SK-N-SH (cell line): ENCODE results near the gene VPS36. TPM values are rescaled to one million over a fixed set of nuclear protein-coding genes. Genes with fewer than 3 reads are reported as not detected.

Experiments
- CTCF ChIA-PET: fragments of 300-600, 350-600 bp; formaldehyde crosslinking; extraction: SDS; loops from one replicate; lab custom pipeline; 2021; lab: Yijun Ruan, JAX
- POLR2A ChIA-PET: fragments of 350-600 bp; sonication (Branson Sonifier 250); formaldehyde crosslinking; extraction: SDS; loops from one replicate; lab custom pipeline; 2020; ENCODE audit warnings: antibody characterized with exemption, inconsistent platforms; lab: Yijun Ruan, JAX
- DNase-seq: peaks from one replicate; pipeline ENCODE4 v3.0.0; 2012
- H2AFZ ChIP-seq: fragments of 200-600 bp; sonication (generic); 2 replicates; pipeline ENCODE4 v1.8.1; 2016; ENCODE audit warnings: antibody characterized with exemption, mild to moderate bottlenecking, low read depth
- H3F3A ChIP-seq: fragments of 200-600 bp; sonication (generic); replicated peaks from 2 replicates; pipeline ENCODE3; 2016; ENCODE audit warnings: antibody characterized with exemption, mild to moderate bottlenecking; ENCODE audit not compliant: insufficient read depth
- H3K27ac ChIP-seq, 2 experiments: fragments of 200-500 bp in 1 of 2; fragments of 200-600 bp in 1 of 2; sonication (Bioruptor generic) in 1 of 2; sonication (generic), shearing (Covaris generic) in 1 of 2; 2 replicates each; pipeline versions ENCODE4 v1.5.1 to v1.6.1; 2014 to 2016; ENCODE audit warnings: low read depth in 2 of 2, inconsistent platforms in 1 of 2, low read length in 1 of 2, mild to moderate bottlenecking in 1 of 2, mixed read lengths in 1 of 2
- H3K27me3 ChIP-seq: fragments of 200-600 bp; sonication (generic), shearing (Covaris generic); 2 replicates; pipeline ENCODE4 v1.6.1; 2016; ENCODE audit warnings: mixed run types; ENCODE audit not compliant: insufficient read depth
- H3K36me3 ChIP-seq, 2 experiments: fragments of 200-500 bp in 1 of 2; fragments of 200-600 bp in 1 of 2; sonication (Bioruptor generic) in 1 of 2; sonication (generic) in 1 of 2; replicated peaks in 1 of 2; 2 replicates each; pipeline versions ENCODE3 to v1.5.1; 2014 to 2016; ENCODE audit warnings: low read length in 1 of 2, mild to moderate bottlenecking in 1 of 2; ENCODE audit not compliant: insufficient read depth in 2 of 2, control insufficient read depth in 1 of 2
- H3K4me1 ChIP-seq, 2 experiments: fragments of 200-500 bp in 1 of 2; fragments of 200-600 bp in 1 of 2; sonication (Bioruptor generic) in 1 of 2; sonication (generic), shearing (Covaris generic) in 1 of 2; 2 replicates each; pipeline versions ENCODE4 v1.5.1 to v1.6.1; 2014 to 2016; ENCODE audit warnings: low read depth in 1 of 2, low read length in 1 of 2, mixed run types in 1 of 2; ENCODE audit not compliant: insufficient read depth in 2 of 2, control insufficient read depth in 1 of 2
- H3K4me2 ChIP-seq: fragments of 200-600 bp; sonication (generic), shearing (Covaris generic); 2 replicates; pipeline ENCODE4 v1.6.1; 2017; ENCODE audit warnings: mixed run types
- H3K4me3 ChIP-seq, 2 experiments: fragments of 200-500 bp in 1 of 2; fragments of 200-600 bp in 1 of 2; sonication (Bioruptor generic) in 1 of 2; sonication (generic), shearing (Covaris generic) in 1 of 2; 2 replicates each; pipeline versions ENCODE4 v1.5.1 to v1.8.1; 2014 to 2016; ENCODE audit warnings: low read depth in 2 of 2, inconsistent platforms in 1 of 2, low read length in 1 of 2, mild to moderate bottlenecking in 1 of 2, mixed read lengths in 1 of 2, moderate library complexity in 1 of 2
- H3K79me2 ChIP-seq: fragments of 200-600 bp; sonication (generic); 2 replicates; pipeline ENCODE4 v1.8.1; 2017; ENCODE audit warnings: mild to moderate bottlenecking; ENCODE audit not compliant: insufficient read depth
- H3K9ac ChIP-seq: fragments of 200-600 bp; sonication (generic); 2 replicates; pipeline ENCODE4 v1.6.1; 2017; ENCODE audit warnings: mixed run types
- H3K9me2 ChIP-seq: fragments of 200-600 bp; sonication (generic); 2 replicates; pipeline ENCODE4 v1.6.1; 2017; ENCODE audit warnings: mixed run types
- H3K9me3 ChIP-seq: fragments of 200-600 bp; sonication (generic); 2 replicates; pipeline ENCODE4 v1.6.1; 2017; ENCODE audit warnings: mixed run types, mild to moderate bottlenecking, moderate library complexity
- H4K20me1 ChIP-seq: fragments of 200-600 bp; sonication (generic); 2 replicates; pipeline ENCODE4 v1.6.1; 2017; ENCODE audit warnings: mild to moderate bottlenecking, mixed run types; ENCODE audit not compliant: insufficient read depth
- CHD2 ChIP-seq: fragments of 150-350 bp; IDR thresholded peaks from 2 replicates; pipeline ENCODE4 v1.6.1; 2018; ENCODE audit warnings: low read length; ENCODE audit not compliant: partially characterized antibody
- FOXJ3 ChIP-seq: sonication (generic); formaldehyde crosslinking; IDR thresholded peaks from 2 replicates; pipeline ENCODE4 v1.5.1; 2020; ENCODE audit warnings: mild to moderate bottlenecking, missing genetic modification reagents
- MEF2A ChIP-seq: IDR thresholded peaks from 2 replicates; pipeline ENCODE4 v1.4.0; 2012; ENCODE audit warnings: low read depth, borderline replicate concordance
- MXI1 ChIP-seq: IDR thresholded peaks from 2 replicates; pipeline ENCODE4 v1.6.1; 2012; ENCODE audit warnings: mild to moderate bottlenecking, low read depth, low read length, improper control_type of control experiment
- NFIC ChIP-seq: IDR thresholded peaks from 2 replicates; pipeline ENCODE4 v1.4.0; 2012; ENCODE audit warnings: borderline replicate concordance
- NRF1 ChIP-seq: IDR thresholded peaks from 2 replicates; pipeline ENCODE4 v1.6.1; 2012; ENCODE audit warnings: low read depth, mild to moderate bottlenecking, low read length
- SIN3A ChIP-seq: IDR thresholded peaks from 2 replicates; pipeline ENCODE4 v1.6.1; 2012; ENCODE audit warnings: low read depth, mild to moderate bottlenecking, low read length, moderate library complexity, borderline replicate concordance
- SMC3 ChIP-seq: IDR thresholded peaks from 2 replicates; pipeline ENCODE4 v1.6.1; 2012; ENCODE audit warnings: low read depth, low read length, improper control_type of control experiment
- WGBS: methylation state at CpG from one replicate; pipeline ENCODE4 v1.1.6; 2017; ENCODE audit warnings: low lambda C conversion rate; 5-methylcytosine and 5-hydroxymethylcytosine counted together
- polyA plus RNA-seq, 3 experiments: library from polyadenylated mRNA; depleted of rRNA; stranded (reverse); fragments of >200 nt; gene quantifications; 2 replicates each; pipeline ENCODE4 v1.2.3, GENCODE V29; 2012
- TF ChIP-seq, protein P1 (sequence below): fragments of 150-350 bp; IDR thresholded peaks from 2 replicates; pipeline ENCODE4 v1.6.1; 2017; ENCODE audit warnings: antibody characterized with exemption, low read length, low read depth, borderline replicate concordance
- TF ChIP-seq, protein P2 (sequence below): IDR thresholded peaks from 2 replicates; pipeline ENCODE4; 2012
- TF ChIP-seq, protein P3 (sequence below): IDR thresholded peaks from 2 replicates; pipeline ENCODE4 v1.4.0; 2012; ENCODE audit warnings: low read depth, borderline replicate concordance
- TF ChIP-seq, protein P4 (sequence below): IDR thresholded peaks from 2 replicates; pipeline ENCODE4 v1.6.1; 2012; ENCODE audit warnings: mild to moderate bottlenecking, low read depth, low read length, moderate library complexity
- TF ChIP-seq, protein P5 (sequence below): IDR thresholded peaks from 2 replicates; pipeline ENCODE4 v1.4.0; 2012; ENCODE audit warnings: low read depth

The VPS36 gene
- polyA plus RNA-seq, 1 of the 3 experiments (the other 2 are of a cell fraction), result 9.9 TPM

DNA sequence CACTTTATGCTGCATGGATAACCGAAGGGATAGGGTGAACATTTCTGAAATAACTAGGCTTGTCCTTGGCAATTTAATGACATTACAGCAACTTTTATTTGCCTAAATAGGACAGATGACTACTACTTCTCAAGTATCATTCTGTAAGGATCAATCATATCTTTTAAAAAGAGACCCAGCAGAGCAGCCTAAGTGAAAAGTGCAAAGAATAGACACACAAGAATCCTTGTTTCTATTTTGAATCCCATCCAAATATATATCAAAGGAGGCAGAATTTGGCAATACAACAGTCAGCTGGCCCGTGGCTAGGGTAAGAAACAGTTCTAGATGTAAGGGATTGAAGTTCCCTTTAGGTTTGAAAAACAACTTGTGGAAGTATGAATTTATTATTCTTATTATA lies 51.4 kb downstream of the VPS36 start:
- CTCF ChIA-PET, result interaction anchor here (1.1 kb wide), 1 partner anchor 52 kb away, joined by 3 read pairs; no protein-coding TSS in a partner anchor
- no peaks in the 10 kb centered on the region for H3K9me3 ChIP-seq
- no peaks in the 10 kb centered on the region for H3K36me3 ChIP-seq
- H3K4me3 ChIP-seq, result no peak overlapping the region
- H2AFZ ChIP-seq, result no peak overlapping the region
- WGBS, result 68% methylated on average over 2 of the region's 2 CpGs
- no peak for DNase-seq
- H3K4me2 ChIP-seq, result no peak overlapping the region
- POLR2A ChIA-PET, result no interaction called here
- TF ChIP-seq, protein P1, sequence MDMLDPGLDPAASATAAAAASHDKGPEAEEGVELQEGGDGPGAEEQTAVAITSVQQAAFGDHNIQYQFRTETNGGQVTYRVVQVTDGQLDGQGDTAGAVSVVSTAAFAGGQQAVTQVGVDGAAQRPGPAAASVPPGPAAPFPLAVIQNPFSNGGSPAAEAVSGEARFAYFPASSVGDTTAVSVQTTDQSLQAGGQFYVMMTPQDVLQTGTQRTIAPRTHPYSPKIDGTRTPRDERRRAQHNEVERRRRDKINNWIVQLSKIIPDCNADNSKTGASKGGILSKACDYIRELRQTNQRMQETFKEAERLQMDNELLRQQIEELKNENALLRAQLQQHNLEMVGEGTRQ, result no peak
- TF ChIP-seq, protein P2, sequence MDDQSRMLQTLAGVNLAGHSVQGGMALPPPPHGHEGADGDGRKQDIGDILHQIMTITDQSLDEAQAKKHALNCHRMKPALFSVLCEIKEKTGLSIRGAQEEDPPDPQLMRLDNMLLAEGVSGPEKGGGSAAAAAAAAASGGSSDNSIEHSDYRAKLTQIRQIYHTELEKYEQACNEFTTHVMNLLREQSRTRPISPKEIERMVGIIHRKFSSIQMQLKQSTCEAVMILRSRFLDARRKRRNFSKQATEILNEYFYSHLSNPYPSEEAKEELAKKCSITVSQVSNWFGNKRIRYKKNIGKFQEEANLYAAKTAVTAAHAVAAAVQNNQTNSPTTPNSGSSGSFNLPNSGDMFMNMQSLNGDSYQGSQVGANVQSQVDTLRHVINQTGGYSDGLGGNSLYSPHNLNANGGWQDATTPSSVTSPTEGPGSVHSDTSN, result 0 out of 2 replicates have a peak, but pooled peaks have one; percentile 7
- TF ChIP-seq, all 33 proteins: peak for 1
- no peaks in the 10 kb centered on the region for H3K9me2 ChIP-seq
- no peaks in the 10 kb centered on the region for H3K27me3 ChIP-seq
- no peaks in the 10 kb centered on the region for H3K4me1 ChIP-seq
- no peaks in the 10 kb centered on the region for H4K20me1 ChIP-seq
- H3K79me2 ChIP-seq, result no peaks in the 10 kb centered on the region
- H3F3A ChIP-seq, result no peaks in the 10 kb centered on the region
- H3K27ac ChIP-seq, result no peak overlapping the region
- no peak overlapping the region for H3K9ac ChIP-seq

DNA sequence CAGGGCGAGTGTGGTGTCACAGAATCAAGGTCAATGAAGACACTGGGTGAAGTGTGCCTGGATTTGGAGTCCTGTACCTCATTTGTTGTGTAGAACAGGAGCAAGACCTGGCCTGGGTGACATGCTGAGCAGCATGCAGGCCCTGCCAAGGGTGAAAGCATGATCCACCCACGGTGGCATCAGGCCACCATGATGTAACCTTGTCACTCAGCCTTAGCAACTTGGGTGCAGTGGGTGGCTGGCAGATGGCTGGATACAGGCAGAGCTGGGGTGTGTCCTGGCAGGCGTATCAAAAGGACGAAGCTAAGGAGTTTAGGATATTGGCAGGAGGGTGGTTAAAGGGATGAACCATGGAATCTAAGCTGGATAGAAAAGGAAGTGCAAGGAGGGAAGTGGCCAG lies 54.7 kb downstream of the VPS36 start:
- H3K4me3 ChIP-seq, result no peak overlapping the region
- DNase-seq, result no peak
- CTCF ChIA-PET, result no interaction called here
- no peaks in the 10 kb centered on the region for H3K9me3 ChIP-seq
- H3K27me3 ChIP-seq, result no peaks in the 10 kb centered on the region
- no peaks in the 10 kb centered on the region for H3K9me2 ChIP-seq
- TF ChIP-seq SIN3A (no peak), NFIC (no peak), MEF2A (no peak)
- TF ChIP-seq, protein P3, sequence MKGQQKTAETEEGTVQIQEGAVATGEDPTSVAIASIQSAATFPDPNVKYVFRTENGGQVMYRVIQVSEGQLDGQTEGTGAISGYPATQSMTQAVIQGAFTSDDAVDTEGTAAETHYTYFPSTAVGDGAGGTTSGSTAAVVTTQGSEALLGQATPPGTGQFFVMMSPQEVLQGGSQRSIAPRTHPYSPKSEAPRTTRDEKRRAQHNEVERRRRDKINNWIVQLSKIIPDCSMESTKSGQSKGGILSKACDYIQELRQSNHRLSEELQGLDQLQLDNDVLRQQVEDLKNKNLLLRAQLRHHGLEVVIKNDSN, result no peak
- TF ChIP-seq, all 33 proteins: peak for 0
- H3K4me1 ChIP-seq, result no peaks in the 10 kb centered on the region
- H3F3A ChIP-seq, result no peaks in the 10 kb centered on the region
- no peak overlapping the region for H3K27ac ChIP-seq
- no peak overlapping the region for H3K4me2 ChIP-seq
- no peak overlapping the region for H2AFZ ChIP-seq
- 73% methylated on average over 4 of the region's 4 CpGs for whole genome bisulfite sequencing
- H3K79me2 ChIP-seq, result no peaks in the 10 kb centered on the region
- H4K20me1 ChIP-seq, result no peaks in the 10 kb centered on the region
- no peaks in the 10 kb centered on the region for H3K36me3 ChIP-seq
- POLR2A ChIA-PET, result no interaction called here
- no peak overlapping the region for H3K9ac ChIP-seq

DNA sequence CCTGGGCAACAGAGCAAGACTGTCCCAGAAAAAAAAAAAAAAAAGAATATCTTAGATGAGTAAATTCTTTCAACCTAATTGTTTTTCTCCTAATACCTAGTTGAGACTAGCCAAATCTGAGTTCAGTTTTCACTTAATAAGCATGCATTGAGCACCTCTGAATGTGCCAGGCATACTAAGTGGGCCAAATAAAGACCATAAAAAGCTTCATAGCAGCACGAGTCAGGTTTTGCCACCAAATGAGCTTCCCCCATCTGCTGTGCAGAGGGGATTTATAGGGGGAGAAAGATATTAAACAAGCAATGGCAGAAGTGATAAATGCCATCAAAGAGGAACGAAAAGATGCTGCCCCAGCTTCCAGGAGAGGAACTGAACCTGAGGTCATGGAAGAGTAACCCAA lies 55.8 kb downstream of the VPS36 start:
- no peaks in the 10 kb centered on the region for H3K79me2 ChIP-seq
- no peaks in the 10 kb centered on the region for H3K9me2 ChIP-seq
- no peaks in the 10 kb centered on the region for H3F3A ChIP-seq
- no peaks in the 10 kb centered on the region for H3K36me3 ChIP-seq
- H3K9ac ChIP-seq, result no peak overlapping the region
- H4K20me1 ChIP-seq, result no peaks in the 10 kb centered on the region
- H3K4me3 ChIP-seq, result no peak overlapping the region
- H2AFZ ChIP-seq, result no peak overlapping the region
- H3K27me3 ChIP-seq, result no peaks in the 10 kb centered on the region
- no peaks in the 10 kb centered on the region for H3K4me1 ChIP-seq
- ChIA-PET POLR2A (no interaction called here), CTCF (no interaction called here)
- H3K27ac ChIP-seq, result no peak overlapping the region
- H3K9me3 ChIP-seq, result no peaks in the 10 kb centered on the region
- no peak overlapping the region for H3K4me2 ChIP-seq
- DNase-seq, result no peak
- WGBS, result 84% methylated on average over 2 of the region's 2 CpGs
- TF ChIP-seq MXI1 (no peak), SMC3 (no peak), NRF1 (no peak), CHD2 (no peak), FOXJ3 (CRISPR knock-in tag) (no peak)
- TF ChIP-seq, protein P3, result no peak
- TF ChIP-seq, protein P4, sequence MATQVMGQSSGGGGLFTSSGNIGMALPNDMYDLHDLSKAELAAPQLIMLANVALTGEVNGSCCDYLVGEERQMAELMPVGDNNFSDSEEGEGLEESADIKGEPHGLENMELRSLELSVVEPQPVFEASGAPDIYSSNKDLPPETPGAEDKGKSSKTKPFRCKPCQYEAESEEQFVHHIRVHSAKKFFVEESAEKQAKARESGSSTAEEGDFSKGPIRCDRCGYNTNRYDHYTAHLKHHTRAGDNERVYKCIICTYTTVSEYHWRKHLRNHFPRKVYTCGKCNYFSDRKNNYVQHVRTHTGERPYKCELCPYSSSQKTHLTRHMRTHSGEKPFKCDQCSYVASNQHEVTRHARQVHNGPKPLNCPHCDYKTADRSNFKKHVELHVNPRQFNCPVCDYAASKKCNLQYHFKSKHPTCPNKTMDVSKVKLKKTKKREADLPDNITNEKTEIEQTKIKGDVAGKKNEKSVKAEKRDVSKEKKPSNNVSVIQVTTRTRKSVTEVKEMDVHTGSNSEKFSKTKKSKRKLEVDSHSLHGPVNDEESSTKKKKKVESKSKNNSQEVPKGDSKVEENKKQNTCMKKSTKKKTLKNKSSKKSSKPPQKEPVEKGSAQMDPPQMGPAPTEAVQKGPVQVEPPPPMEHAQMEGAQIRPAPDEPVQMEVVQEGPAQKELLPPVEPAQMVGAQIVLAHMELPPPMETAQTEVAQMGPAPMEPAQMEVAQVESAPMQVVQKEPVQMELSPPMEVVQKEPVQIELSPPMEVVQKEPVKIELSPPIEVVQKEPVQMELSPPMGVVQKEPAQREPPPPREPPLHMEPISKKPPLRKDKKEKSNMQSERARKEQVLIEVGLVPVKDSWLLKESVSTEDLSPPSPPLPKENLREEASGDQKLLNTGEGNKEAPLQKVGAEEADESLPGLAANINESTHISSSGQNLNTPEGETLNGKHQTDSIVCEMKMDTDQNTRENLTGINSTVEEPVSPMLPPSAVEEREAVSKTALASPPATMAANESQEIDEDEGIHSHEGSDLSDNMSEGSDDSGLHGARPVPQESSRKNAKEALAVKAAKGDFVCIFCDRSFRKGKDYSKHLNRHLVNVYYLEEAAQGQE, result no peak
- TF ChIP-seq, protein P5, sequence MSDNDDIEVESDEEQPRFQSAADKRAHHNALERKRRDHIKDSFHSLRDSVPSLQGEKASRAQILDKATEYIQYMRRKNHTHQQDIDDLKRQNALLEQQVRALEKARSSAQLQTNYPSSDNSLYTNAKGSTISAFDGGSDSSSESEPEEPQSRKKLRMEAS, result no peak
